Thyroid gland (tissue), 4 donors: ENCODE data around the gene PPOX. TPM values are rescaled to one million over a fixed set of nuclear protein-coding genes. Genes with fewer than 3 reads are reported as not detected.

Source experiments
- DNase-seq, 2 donors: peaks; one replicate each; pipeline ENCODE4 v3.0.0-alpha.2; 2019
- H3K27ac ChIP-seq, 3 donors: fragments of 200-600 bp; sonication (generic); 1 replicate in 2 of 3; 2 replicates in 1 of 3; pipeline ENCODE4 v1.5.1; 2016 to 2019; ENCODE audit warnings: mild to moderate bottlenecking in 1 of 3, moderate library complexity in 1 of 3
- H3K27me3 ChIP-seq: fragments of 200-600 bp; sonication (generic); one replicate; pipeline ENCODE4 v1.5.1; 2019
- H3K36me3 ChIP-seq, 2 donors: fragments of 200-600 bp; sonication (generic); one replicate each; pipeline ENCODE4 v1.5.1; 2016 to 2019
- H3K4me1 ChIP-seq, 2 donors: fragments of 200-600 bp; sonication (generic); one replicate each; pipeline ENCODE4 v1.5.1; 2017 to 2019
- H3K4me3 ChIP-seq, 3 donors: fragments of 200-600 bp; sonication (generic); replicated peaks in 1 of 3; 1 replicate in 2 of 3; 2 replicates in 1 of 3; pipeline ENCODE4 v1.5.1; 2016; ENCODE audit warnings: mild to moderate bottlenecking in 1 of 3
- H3K9me3 ChIP-seq: fragments of 200-600 bp; sonication (generic); one replicate; pipeline ENCODE4 v1.5.1; 2017
- CTCF ChIP-seq, 6 experiments: fragments of 200-600 bp in 3 of 6; fragments of 450-650 bp in 3 of 6; sonication (generic) in 3 of 6; IDR thresholded peaks; one replicate each; pipeline ENCODE4 v1.5.1; 2016 to 2019; ENCODE audit warnings: antibody characterized with exemption in 6 of 6, mild to moderate bottlenecking in 2 of 6, inconsistent platforms in 1 of 6, moderate library complexity in 1 of 6
- POLR2A ChIP-seq, 2 donors: fragments of 450-650 bp; IDR thresholded peaks; one replicate each; pipeline ENCODE4 v1.6.1; 2017; ENCODE audit warnings: antibody characterized with exemption in 2 of 2, mild to moderate bottlenecking in 2 of 2, moderate library complexity in 1 of 2
- WGBS, 2 donors: methylation state at CpG; one replicate each; pipeline ENCODE4 v1.1.5; 2017; 5-methylcytosine and 5-hydroxymethylcytosine counted together
- intact Hi-C: fragments of 100-400 bp; cut with DNase I; formaldehyde crosslinking; loops from one replicate; pipeline ENCODE4 v1.15.1; 2023
- total RNA-seq, 4 donors: library from RNA; depleted of rRNA; stranded (reverse); fragments of >200 nt; gene quantifications; one replicate each; pipeline ENCODE4 v1.2.3, GENCODE V29; 2016

PPOX gene
- total RNA-seq, 4 donors from 2014 or later: 12.6 to 30.0 (median 21.8) TPM

GRCh38 chr1:161163793-161164192 lies 2.4 kb upstream of the PPOX start:
- Histone ChIP-seq H3K27ac (no peak overlapping the region), H3K27me3 (no peaks in the 10 kb centered on the region), H3K4me1 (peaks cover 18 to 34% of the 10 kb centered on the region in 2 donors), H3K36me3 (peaks cover 0 to 5% of the 10 kb centered on the region in 2 donors), H3K9me3 (no peaks in the 10 kb centered on the region), H3K4me3 (no peak overlapping the region)
- 91 to 92% methylated on average over 4 to 5 of the region's 5 CpGs for WGBS, 2 donors
- intact Hi-C loops: no loop called here
- TF ChIP-seq POLR2A (IDR thresholded peaks at IDR 0.05): no peak
- no peak for TF ChIP-seq CTCF (IDR thresholded peaks at IDR 0.05)
- no peak for DNase-seq

GRCh38 chr1:161164901-161165610 lies 1.2 kb upstream of the PPOX start:
- 69 to 71% methylated on average over 13 to 14 of the region's 14 CpGs for WGBS, 2 donors
- H3K9me3 ChIP-seq: no peaks in the 10 kb centered on the region
- intact Hi-C loops: no loop called here
- H3K4me3 ChIP-seq: peak overlapping the region in 1 of 3 donors; percentile 65
- no peak for TF ChIP-seq POLR2A (IDR thresholded peaks at IDR 0.05)
- TF ChIP-seq CTCF (IDR thresholded peaks at IDR 0.05): no peak
- no peak for DNase-seq
- peak overlapping the region; percentile 85 to 87 (median 86) for H3K27ac ChIP-seq
- peaks cover 0 to 5% of the 10 kb centered on the region in 2 donors for H3K36me3 ChIP-seq
- H3K27me3 ChIP-seq: no peaks in the 10 kb centered on the region
- H3K4me1 ChIP-seq: peaks cover 14 to 29% of the 10 kb centered on the region in 2 donors

GRCh38 chr1:161166669-161167548 lies 683 bp downstream of the PPOX start:
- H3K36me3 ChIP-seq: peaks cover 12 to 18% of the 10 kb centered on the region in 2 donors
- intact Hi-C loops: no loop called here
- peak in 1 of 2 donors; percentile 28 for DNase-seq

GRCh38 chr1:161168906-161169305 lies 2.7 kb downstream of the PPOX start:
- TF ChIP-seq CTCF (IDR thresholded peaks at IDR 0.05) (no peak), POLR2A (IDR thresholded peaks at IDR 0.05) (no peak)
- intact Hi-C loops: no loop called here
- Histone ChIP-seq H3K36me3 (peaks cover 28 to 33% of the 10 kb centered on the region in 2 donors), H3K27ac (no peak overlapping the region), H3K9me3 (no peaks in the 10 kb centered on the region), H3K4me3 (no peak overlapping the region), H3K4me1 (peaks cover 13 to 25% of the 10 kb centered on the region in 2 donors), H3K27me3 (no peaks in the 10 kb centered on the region)
- no peak for DNase-seq
- WGBS, 2 donors: 92% methylated on average over 5 to 8 of the region's 9 CpGs

More at GRCh38 chr1:161166669-161167548, 683 bp downstream of the PPOX start:
- TF ChIP-seq CTCF (IDR thresholded peaks at IDR 0.05) (no peak), POLR2A (IDR thresholded peaks at IDR 0.05) (no peak)
- Histone ChIP-seq H3K27ac (peak overlapping the region in 2 of 3 donors; percentile 53 to 85), H3K27me3 (no peaks in the 10 kb centered on the region), H3K4me3 (peak overlapping the region; percentile 9 to 65 (median 51)), H3K9me3 (no peaks in the 10 kb centered on the region), H3K4me1 (peaks cover 13 to 17% of the 10 kb centered on the region in 2 donors)
- WGBS, 2 donors: 8 to 13% methylated on average over 16 to 33 of the region's 33 CpGs
